DND-41 (cell line): ENCODE data around the gene TTLL5.

ENCODE experiments used
- CTCF ChIP-seq: IDR thresholded peaks from 2 replicates; pipeline ENCODE4 v1.5.1; 2012; ENCODE audit warnings: borderline replicate concordance, low read length, moderate library complexity, mild to moderate bottlenecking; ENCODE audit not compliant: poor library complexity, severe bottlenecking; ENCODE audit errors: extremely low read depth
- EZH2 ChIP-seq: IDR thresholded peaks from 3 replicates; pipeline ENCODE4 v1.6.1; 2012; ENCODE audit warnings: borderline replicate concordance, low read depth, mild to moderate bottlenecking, moderate library complexity, low read length, inconsistent platforms; ENCODE audit not compliant: severe bottlenecking

- TF ChIP-seq CTCF (no peak), EZH2 (no peak)
Measured at GRCh38 chr14:75979648-75980565, 318.9 kb downstream of the TTLL5 start.
